Endothelial cell of umbilical vein (primary cell): ENCODE data around the gene OR5AN1. TPM values are rescaled to one million over a fixed set of nuclear protein-coding genes. Genes with fewer than 3 reads are reported as not detected.
"Not testable (repeated sequence)": the region's sequence is repeated elsewhere in the genome, so short reads cannot be mapped to it uniquely, and the experiment has no call there.

Experiments
- BruUV-seq: library from RNA; stranded (reverse); fragments of 400-500 nt; replicated peaks from 2 replicates; lab custom pipeline; 2021; lab: Mats Ljungman, UMichigan
- CTCF ChIA-PET: fragments of 300-600, 350-600 bp; sonication (Branson Sonifier 250); formaldehyde crosslinking; loops from one replicate; lab custom pipeline; 2021; ENCODE audit warnings: antibody characterized with exemption, inconsistent platforms; lab: Charles Lee
- POLR2A ChIA-PET: fragments of 300-600, 350-600 bp; sonication (Branson Sonifier 250); formaldehyde crosslinking; loops from one replicate; lab custom pipeline; 2021; ENCODE audit warnings: antibody characterized with exemption, inconsistent platforms; lab: Charles Lee
- DNase-seq: peaks from one replicate; pipeline ENCODE4 v3.0.0-alpha.2; 2011; ENCODE audit warnings: low read depth, low spot score
- FAIRE-seq: peaks from 2 replicates; lab custom pipeline; 2011; peaks lifted over from hg19 to GRCh38; lab: Jason Lieb, UNC
- H2AFZ ChIP-seq: 2 replicates; pipeline ENCODE4 v1.6.0; 2012; ENCODE audit warnings: low read depth, low read length, control low read depth, inconsistent platforms
- H3K27ac ChIP-seq: 2 replicates; pipeline ENCODE4 v1.5.1; 2011; ENCODE audit warnings: low read depth, mild to moderate bottlenecking, control low read depth, low read length, moderate library complexity; ENCODE audit not compliant: insufficient read depth
- H3K27me3 ChIP-seq, 2 experiments: 2 replicates each; pipeline versions ENCODE4 v1.6.0 to v1.6.1; 2011; ENCODE audit warnings: low read length in 2 of 2, mixed read lengths in 1 of 2; ENCODE audit not compliant: control insufficient read depth in 2 of 2, insufficient read depth in 2 of 2
- H3K36me3 ChIP-seq, 2 experiments: 2 replicates in 1 of 2; 3 replicates in 1 of 2; pipeline ENCODE4 v1.5.1; 2011; ENCODE audit warnings: low read length in 2 of 2, mild to moderate bottlenecking in 1 of 2, moderate library complexity in 1 of 2; ENCODE audit not compliant: control insufficient read depth in 2 of 2, insufficient read depth in 2 of 2; ENCODE audit errors: extremely low read depth in 1 of 2
- H3K4me1 ChIP-seq: 3 replicates; pipeline ENCODE4 v1.5.1; 2011; ENCODE audit warnings: mild to moderate bottlenecking, low read length; ENCODE audit not compliant: control insufficient read depth, insufficient read depth; ENCODE audit errors: extremely low read depth
- H3K4me2 ChIP-seq: 2 replicates; pipeline ENCODE4 v1.6.1; 2011; ENCODE audit warnings: low read length, control low read depth, mixed read lengths; ENCODE audit not compliant: insufficient read depth
- H3K4me3 ChIP-seq, 3 experiments: fragments of 200-600 bp in 1 of 3; sonication (generic), shearing (Covaris generic) in 1 of 3; replicated peaks in 1 of 3; 2 replicates each; pipeline ENCODE4 v1.5.1; 2011 to 2016; ENCODE audit warnings: control low read depth in 3 of 3, low read length in 3 of 3, mild to moderate bottlenecking in 2 of 3, inconsistent platforms in 1 of 3, low read depth in 1 of 3, moderate library complexity in 1 of 3; ENCODE audit not compliant: insufficient read depth in 1 of 3
- H3K79me2 ChIP-seq: 2 replicates; pipeline ENCODE4 v1.6.0; 2012; ENCODE audit warnings: low read length, inconsistent platforms; ENCODE audit not compliant: control insufficient read depth, insufficient read depth
- H3K9ac ChIP-seq: replicated peaks from 2 replicates; pipeline ENCODE3; 2011; ENCODE audit warnings: low read length, control low read depth; ENCODE audit not compliant: insufficient read depth; ENCODE audit errors: extremely low read depth
- H3K9me1 ChIP-seq: replicated peaks from 3 replicates; pipeline ENCODE4 v1.6.0; 2011; ENCODE audit warnings: mild to moderate bottlenecking, low read length; ENCODE audit not compliant: control insufficient read depth, insufficient read depth; ENCODE audit errors: extremely low read depth
- H3K9me3 ChIP-seq: replicated peaks from 2 replicates; pipeline ENCODE4 v1.5.1; 2012; ENCODE audit warnings: low read length, inconsistent platforms; ENCODE audit not compliant: control insufficient read depth, insufficient read depth
- H4K20me1 ChIP-seq: replicated peaks from 2 replicates; pipeline ENCODE3; 2011; ENCODE audit warnings: mild to moderate bottlenecking, low read length; ENCODE audit not compliant: control insufficient read depth, insufficient read depth; ENCODE audit errors: extremely low read depth
- JUN ChIP-seq: IDR thresholded peaks from 2 replicates; pipeline ENCODE4 v1.6.1; 2011; ENCODE audit warnings: borderline replicate concordance, low read depth; ENCODE audit not compliant: insufficient read length, insufficient read depth
- dilution Hi-C: fragments of 300-500 bp; cut with MboI; formaldehyde crosslinking; loops from one replicate; pipeline ENCODE4 v1.15.0; 2019; ENCODE audit warnings: low sequenced_read_pairs; ENCODE audit not compliant: extremely low pct_ligation_motif_present
- intact Hi-C: fragments of 100-400 bp; cut with micrococcal nuclease; formaldehyde crosslinking; loops from one replicate; pipeline ENCODE4 v1.10.0; 2022
- polyA plus RNA-seq, 4 experiments: library from polyadenylated mRNA; depleted of rRNA in 3 of 4; stranded (reverse) in 3 of 4; unstranded in 1 of 4; fragments of >200 nt; gene quantifications; 2 replicates each; pipeline versions ENCODE4 v1.2.1 to v1.2.3, GENCODE V29; 2011 to 2012; ENCODE audit warnings: missing spikeins in 1 of 4
- total RNA-seq: library from RNA; stranded (reverse); gene quantifications from 2 replicates; pipeline ENCODE4 v1.2.3, GENCODE V29; 2021

The OR5AN1 gene
- total and polyA plus RNA-seq, 2 donors (not counting 3 experiments of a cell fraction or from before 2014, with no cell fraction given): not detected

- intact Hi-C loops: no loop called here
- Histone ChIP-seq H4K20me1 (no peaks in the 10 kb centered on the region), H3K4me2 (no peak overlapping the region), H3K36me3 (no peaks in the 10 kb centered on the region), H3K4me1 (no peaks in the 10 kb centered on the region), H3K27me3 (no peaks in the 10 kb centered on the region), H3K4me3 (no peak overlapping the region), H3K27ac (no peak overlapping the region), H3K9ac (no peak overlapping the region), H2AFZ (no peak overlapping the region), H3K79me2 (no peaks in the 10 kb centered on the region), H3K9me1 (no peaks in the 10 kb centered on the region), H3K9me3 (no peaks in the 10 kb centered on the region)
- dilution Hi-C loops: no loop called here
- BruUV-seq: no TSS peak
- DNase-seq (no peak), FAIRE-seq (no peak)
- ChIA-PET CTCF (no interaction called here), POLR2A (no interaction called here)
- no peak for TF ChIP-seq JUN
These were observed 9.7 kb downstream of the OR5AN1 start for GRCh38 chr11:59368238-59369022.

GRCh38 chr11:59372324-59372723, 13.6 kb downstream of the OR5AN1 start:
- H3K9me1 ChIP-seq, FAIRE-seq, H3K4me1 ChIP-seq, POLR2A ChIA-PET, H3K9me3 ChIP-seq, H4K20me1 ChIP-seq, H3K27ac ChIP-seq, H3K9ac ChIP-seq, BruUV-seq, H3K36me3 ChIP-seq, intact Hi-C loops, H3K27me3 ChIP-seq, H3K4me2 ChIP-seq, H3K4me3 ChIP-seq, CTCF ChIA-PET, dilution Hi-C loops, DNase-seq, H2AFZ ChIP-seq, H3K79me2 ChIP-seq: not testable (repeated sequence)
